GM23248 (cell line): ENCODE measurements around the gene CDH4. TPM values are rescaled to one million over a fixed set of nuclear protein-coding genes. Genes with fewer than 3 reads are reported as not detected.

ENCODE experiments used
- DNase-seq: peaks from one replicate; pipeline ENCODE4 v3.0.0-alpha.2; 2015
- H2AFZ ChIP-seq: fragments of 200-600 bp; sonication (generic); 2 replicates; pipeline ENCODE4 v1.6.1; 2016; ENCODE audit warnings: antibody characterized with exemption
- H3F3A ChIP-seq: fragments of 200-600 bp; sonication (generic); 2 replicates; pipeline ENCODE4 v1.6.1; 2016; ENCODE audit warnings: mild to moderate bottlenecking, antibody characterized with exemption, mixed run types; ENCODE audit not compliant: insufficient read depth
- H3K27ac ChIP-seq: fragments of 200-600 bp; sonication (generic); 2 replicates; pipeline ENCODE4 v1.5.1; 2016; ENCODE audit warnings: mild to moderate bottlenecking
- H3K27me3 ChIP-seq: fragments of 200-600 bp; sonication (generic); replicated peaks from 2 replicates; pipeline ENCODE4 v1.6.1; 2016; ENCODE audit warnings: mild to moderate bottlenecking; ENCODE audit not compliant: insufficient read depth
- H3K36me3 ChIP-seq: fragments of 200-600 bp; sonication (generic); 2 replicates; pipeline ENCODE4 v1.6.1; 2016; ENCODE audit warnings: low read depth, mild to moderate bottlenecking
- H3K4me1 ChIP-seq: fragments of 200-600 bp; sonication (generic); 2 replicates; pipeline ENCODE4 v1.6.1; 2016; ENCODE audit warnings: mild to moderate bottlenecking; ENCODE audit not compliant: insufficient read depth
- H3K4me2 ChIP-seq: fragments of 200-600 bp; sonication (generic); one replicate; pipeline ENCODE4 v1.6.1; 2016; ENCODE audit warnings: mild to moderate bottlenecking; ENCODE audit not compliant: unreplicated experiment
- H3K4me3 ChIP-seq: fragments of 200-600 bp; sonication (generic); 2 replicates; pipeline ENCODE4 v1.5.1; 2016; ENCODE audit warnings: mild to moderate bottlenecking
- H3K79me2 ChIP-seq: fragments of 200-600 bp; sonication (generic); 2 replicates; pipeline ENCODE4 v1.6.1; 2016; ENCODE audit warnings: mild to moderate bottlenecking; ENCODE audit not compliant: insufficient read depth
- H3K9ac ChIP-seq: fragments of 200-600 bp; sonication (generic); 2 replicates; pipeline ENCODE4 v1.6.1; 2016; ENCODE audit warnings: mild to moderate bottlenecking
- H3K9me2 ChIP-seq: fragments of 200-600 bp; sonication (generic); 2 replicates; pipeline ENCODE4 v1.6.1; 2016; ENCODE audit warnings: mixed run types, mild to moderate bottlenecking, moderate library complexity; ENCODE audit not compliant: insufficient read depth
- H3K9me3 ChIP-seq: fragments of 200-600 bp; sonication (generic); one replicate; pipeline ENCODE4 v1.6.1; 2017; ENCODE audit warnings: low read depth
- H4K20me1 ChIP-seq: fragments of 200-600 bp; sonication (generic); 2 replicates; pipeline ENCODE4 v1.6.0; 2016; ENCODE audit not compliant: insufficient read depth
- EZH2 ChIP-seq: fragments of 200-600 bp; sonication (generic); IDR thresholded peaks from 2 replicates; pipeline ENCODE4 v1.6.1; 2018; ENCODE audit warnings: antibody characterized with exemption, mild to moderate bottlenecking; ENCODE audit not compliant: insufficient read depth, poor library complexity, severe bottlenecking
- EZH2phosphoT487 ChIP-seq: fragments of 200-600 bp; sonication (generic); IDR thresholded peaks from 2 replicates; pipeline ENCODE4 v1.6.1; 2018; ENCODE audit warnings: antibody characterized with exemption, moderate library complexity, mild to moderate bottlenecking, low read depth; ENCODE audit not compliant: insufficient read depth
- WGBS, 2 experiments: methylation state at CpG; one replicate each; pipeline ENCODE4 v1.1.6; 2015 to 2017; ENCODE audit warnings: low lambda C conversion rate in 2 of 2, low coverage in 1 of 2; ENCODE audit errors: missing lambda C conversion rate in 2 of 2; 5-methylcytosine and 5-hydroxymethylcytosine counted together
- in situ Hi-C: fragments of 300-500 bp; cut with MboI; formaldehyde crosslinking; loops from 2 replicates; pipeline ENCODE4 v1.15.0; 2020
- polyA plus RNA-seq: library from polyadenylated mRNA; unstranded; fragments of >200 nt; fragmentation: Nextera tagmentation; extraction: Ambion mirVana; gene quantifications from 2 replicates; pipeline ENCODE4 v1.2.1, GENCODE V29; 2016
- total RNA-seq: library from RNA; depleted of rRNA; stranded (reverse); fragments of >200 nt; shearing (Covaris generic); gene quantifications from 2 replicates; pipeline ENCODE4 v1.2.3, GENCODE V29; 2014

The CDH4 gene
- total and polyA plus RNA-seq, 2 experiments from 2014 or later, result 1.1 to 3.9 TPM

GRCh38 chr20:61482901-61483300 lies 230.8 kb downstream of the CDH4 start:
- no peaks in the 10 kb centered on the region for H3F3A ChIP-seq
- TF ChIP-seq EZH2, result no peak
- TF ChIP-seq EZH2phosphoT487, result no peak
- no peaks in the 10 kb centered on the region for H4K20me1 ChIP-seq
- no peak overlapping the region for H3K4me2 ChIP-seq
- WGBS, 2 experiments, result 43 to 45% methylated on average over 3 of the region's 3 CpGs
- H3K79me2 ChIP-seq, result no peaks in the 10 kb centered on the region
- in situ Hi-C loops, result no loop called here
- H3K9ac ChIP-seq, result no peak overlapping the region
- H2AFZ ChIP-seq, result no peak overlapping the region
- no peaks in the 10 kb centered on the region for H3K27me3 ChIP-seq
- H3K9me2 ChIP-seq, result no peaks in the 10 kb centered on the region
- H3K9me3 ChIP-seq, result no peaks in the 10 kb centered on the region
- no peak overlapping the region for H3K27ac ChIP-seq
- no peak for DNase-seq
- no peaks in the 10 kb centered on the region for H3K4me1 ChIP-seq
- H3K4me3 ChIP-seq, result no peak overlapping the region
- H3K36me3 ChIP-seq, result no peaks in the 10 kb centered on the region

- in situ Hi-C loops, result no loop called here
- TF ChIP-seq EZH2 (no peak), EZH2phosphoT487 (no peak)
- Histone ChIP-seq H3K4me2 (no peak overlapping the region), H3K36me3 (no peaks in the 10 kb centered on the region), H2AFZ (no peak overlapping the region), H3K27ac (no peak overlapping the region), H3K9me2 (no peaks in the 10 kb centered on the region), H3K9ac (no peak overlapping the region), H3K79me2 (no peaks in the 10 kb centered on the region), H3K27me3 (no peaks in the 10 kb centered on the region), H3K4me3 (no peak overlapping the region), H3K9me3 (no peaks in the 10 kb centered on the region), H3K4me1 (no peaks in the 10 kb centered on the region), H3F3A (no peaks in the 10 kb centered on the region), H4K20me1 (no peaks in the 10 kb centered on the region)
- DNase-seq, result no peak
- 50 to 52% methylated on average over 16 of the region's 16 CpGs for WGBS, 2 experiments
Measured at GRCh38 chr20:61483336-61484067, 231.4 kb downstream of the CDH4 start.

- Histone ChIP-seq H4K20me1 (no peaks in the 10 kb centered on the region), H3K9me3 (no peaks in the 10 kb centered on the region), H3K4me3 (no peak overlapping the region), H3K27ac (no peak overlapping the region), H3K79me2 (no peaks in the 10 kb centered on the region), H3K4me2 (no peak overlapping the region), H3K4me1 (no peaks in the 10 kb centered on the region), H3K36me3 (no peaks in the 10 kb centered on the region), H2AFZ (no peak overlapping the region), H3K9ac (no peak overlapping the region), H3K27me3 (no peaks in the 10 kb centered on the region), H3F3A (no peaks in the 10 kb centered on the region), H3K9me2 (no peaks in the 10 kb centered on the region)
- 45 to 60% methylated on average over 6 of the region's 6 CpGs for WGBS, 2 experiments
- in situ Hi-C loops, result no loop called here
- TF ChIP-seq EZH2phosphoT487 (no peak), EZH2 (no peak)
- no peak for DNase-seq
Measured at GRCh38 chr20:61486198-61486597, 234.1 kb downstream of the CDH4 start.

GRCh38 chr20:61487346-61487996 lies 235.4 kb downstream of the CDH4 start:
- Histone ChIP-seq H3F3A (no peaks in the 10 kb centered on the region), H4K20me1 (no peaks in the 10 kb centered on the region), H3K79me2 (no peaks in the 10 kb centered on the region), H3K9me3 (no peaks in the 10 kb centered on the region), H3K4me2 (no peak overlapping the region), H3K36me3 (no peaks in the 10 kb centered on the region), H3K4me1 (no peaks in the 10 kb centered on the region), H3K27me3 (no peaks in the 10 kb centered on the region), H2AFZ (no peak overlapping the region), H3K27ac (no peak overlapping the region), H3K4me3 (no peak overlapping the region), H3K9ac (no peak overlapping the region), H3K9me2 (no peaks in the 10 kb centered on the region)
- no peak for DNase-seq
- in situ Hi-C loops, result no loop called here
- TF ChIP-seq EZH2phosphoT487 (no peak), EZH2 (no peak)
- 4 to 5% methylated on average over 6 of the region's 6 CpGs for WGBS, 2 experiments
